Right lobe of liver (tissue), 6 donors: ENCODE measurements around the gene POMT2. TPM values are rescaled to one million over a fixed set of nuclear protein-coding genes. Genes with fewer than 3 reads are reported as not detected.

ENCODE experiments used
- ATAC-seq, 4 donors: fragments of 200-7000 bp; cut with Tn5 transposase; one replicate each; pipeline ENCODE4 v1.9.1; 2020; ENCODE audit warnings: mild to moderate bottlenecking in 4 of 4, moderate library complexity in 4 of 4
- DNase-seq, 3 donors: peaks; one replicate each; pipeline ENCODE4 v3.0.0-alpha.2; 2020
- H3K27ac ChIP-seq, 3 donors: fragments of 200-600 bp; one replicate each; pipeline ENCODE4 v1.8.0; 2022
- H3K27me3 ChIP-seq, 2 donors: fragments of 200-600 bp; one replicate each; pipeline ENCODE4 v1.8.0; 2022
- H3K36me3 ChIP-seq, 4 donors: fragments of 200-600 bp; sonication (generic) in 1 of 4; one replicate each; pipeline versions ENCODE4 v1.5.1 to v1.8.0; 2017 to 2022; ENCODE audit warnings: control low read depth in 1 of 4
- H3K4me1 ChIP-seq, 4 donors: fragments of 200-600 bp; sonication (generic) in 1 of 4; one replicate each; pipeline versions ENCODE4 v1.5.1 to v1.8.0; 2017 to 2022; ENCODE audit warnings: control low read depth in 1 of 4
- H3K4me3 ChIP-seq, 3 donors: fragments of 200-600 bp; one replicate each; pipeline ENCODE4 v1.8.0; 2022
- H3K9me3 ChIP-seq, 4 donors: fragments of 200-600 bp; sonication (generic) in 1 of 4; one replicate each; pipeline versions ENCODE4 v1.5.1 to v1.8.0; 2017 to 2022; ENCODE audit warnings: control low read depth in 1 of 4
- CTCF ChIP-seq, 4 donors: fragments of 200-600 bp in 3 of 4; fragments of 450-650 bp in 1 of 4; IDR thresholded peaks; one replicate each; pipeline versions ENCODE4 v1.5.1 to v1.8.0; 2016 to 2022; ENCODE audit warnings: antibody characterized with exemption in 4 of 4, mild to moderate bottlenecking in 2 of 4
- POLR2A ChIP-seq: fragments of 450-650 bp; IDR thresholded peaks from one replicate; pipeline ENCODE4 v1.6.1; 2017; ENCODE audit warnings: antibody characterized with exemption, mild to moderate bottlenecking
- WGBS: methylation state at CpG from one replicate; pipeline ENCODE4 v1.1.6; 2018; ENCODE audit warnings: low coverage, low lambda C conversion rate; ENCODE audit not compliant: insufficient coverage; ENCODE audit errors: missing lambda C conversion rate; 5-methylcytosine and 5-hydroxymethylcytosine counted together
- intact Hi-C, 2 donors: fragments of 100-400 bp; cut with DNase I; formaldehyde crosslinking; loops; one replicate each; pipeline versions ENCODE4 v1.11.2 to v1.14.1; 2022
- total RNA-seq, 6 experiments: library from RNA; depleted of rRNA in 2 of 6; stranded (reverse); fragments of >200 nt in 2 of 6; fragmentation: NEBNext Ultra II Directional in 3 of 6; extraction: Animal tissue kit (Norgen Biotek cat#: 25700) in 3 of 6; gene quantifications; one replicate each; pipeline versions ENCODE4 v1.1.0 to v1.2.4, GENCODE V29; 2016 to 2023
- donor health status: DM: no; HTN: yes; CAD: no.
- donor health status: DM: no; HTN: no; CAD: no.
- donor health status: DM: no; HTN: no; CAD: no.
- donor health status: DM: no; HTN: yes; CAD: no.
- donor health status: DM: no; HTN: yes; CAD: no.

POMT2 gene
- total RNA-seq, 6 experiments from 2014 or later, result 5.5 to 15.9 (median 12.9) TPM

GRCh38 chr14:77250927-77251326, 69.8 kb downstream of the POMT2 start:
- 70% methylated on average over 6 of the region's 6 CpGs for WGBS
- Histone ChIP-seq H3K4me3 (no peak overlapping the region), H3K4me1 (no peaks in the 10 kb centered on the region), H3K27ac (no peak overlapping the region), H3K36me3 (no peaks in the 10 kb centered on the region), H3K27me3 (no peaks in the 10 kb centered on the region), H3K9me3 (no peaks in the 10 kb centered on the region)
- ATAC-seq, result no peak
- intact Hi-C loops, result no loop called here
- DNase-seq, result no peak
- TF ChIP-seq CTCF (IDR thresholded peaks at IDR 0.05) (no peak), POLR2A (no peak)

- H3K4me3 ChIP-seq, result no peak overlapping the region
- H3K27me3 ChIP-seq, result no peaks in the 10 kb centered on the region
- DNase-seq, result no peak
- TF ChIP-seq POLR2A (no peak), CTCF (IDR thresholded peaks at IDR 0.05) (no peak)
- no peaks in the 10 kb centered on the region for H3K4me1 ChIP-seq
- intact Hi-C loops, result no loop called here
- H3K27ac ChIP-seq, result no peak overlapping the region
- no peaks in the 10 kb centered on the region for H3K36me3 ChIP-seq
- H3K9me3 ChIP-seq, result no peaks in the 10 kb centered on the region
- no peak for ATAC-seq
- 40% methylated on average over 1 of the region's 7 CpGs for WGBS
Measured at GRCh38 chr14:77249286-77249685, 71.4 kb downstream of the POMT2 start.

GRCh38 chr14:77248666-77249065, 72.0 kb downstream of the POMT2 start:
- H3K9me3 ChIP-seq, result no peaks in the 10 kb centered on the region
- H3K36me3 ChIP-seq, result no peaks in the 10 kb centered on the region
- no peaks in the 10 kb centered on the region for H3K4me1 ChIP-seq
- H3K27ac ChIP-seq, result no peak overlapping the region
- DNase-seq (no peak), ATAC-seq (no peak)
- intact Hi-C loops, result no loop called here
- 71% methylated on average over 1 of the region's 7 CpGs for WGBS
- TF ChIP-seq CTCF (IDR thresholded peaks at IDR 0.05), result no peak
- TF ChIP-seq POLR2A, result no peak
- H3K4me3 ChIP-seq, result no peak overlapping the region
- no peaks in the 10 kb centered on the region for H3K27me3 ChIP-seq

- Histone ChIP-seq H3K36me3 (no peaks in the 10 kb centered on the region), H3K4me3 (no peak overlapping the region), H3K27ac (no peak overlapping the region), H3K9me3 (no peaks in the 10 kb centered on the region), H3K4me1 (no peaks in the 10 kb centered on the region), H3K27me3 (no peaks in the 10 kb centered on the region)
- WGBS, result 50% methylated on average over 1 of the region's 1 CpG
- ATAC-seq (no peak), DNase-seq (no peak)
- intact Hi-C loops, result no loop called here
- TF ChIP-seq CTCF (IDR thresholded peaks at IDR 0.05), result no peak
- no peak for TF ChIP-seq POLR2A
Measured at GRCh38 chr14:77246784-77247183, 73.9 kb downstream of the POMT2 start.

GRCh38 chr14:77245820-77246219, 74.9 kb downstream of the POMT2 start:
- intact Hi-C loops, result no loop called here
- ATAC-seq, result no peak
- Histone ChIP-seq H3K9me3 (no peaks in the 10 kb centered on the region), H3K4me1 (no peaks in the 10 kb centered on the region), H3K4me3 (no peak overlapping the region), H3K27me3 (no peaks in the 10 kb centered on the region), H3K27ac (no peak overlapping the region), H3K36me3 (no peaks in the 10 kb centered on the region)
- TF ChIP-seq POLR2A (no peak), CTCF (IDR thresholded peaks at IDR 0.05) (no peak)
- WGBS, result 68% methylated on average over 3 of the region's 4 CpGs
- DNase-seq, result no peak
